ENCODE measurements around the gene COL4A1.
A peak's percentile ranks its signal among the peaks of the same experiment; 100 is the strongest.

COL4A1 gene

GRCh38 chr13:110258876-110259631, 47.9 kb downstream of the COL4A1 start:
- DNase-seq (ENCODE audit: low read depth): no peak

GRCh38 chr13:110257408-110257807, 49.5 kb downstream of the COL4A1 start:
- DNase-seq (ENCODE audit: low read depth): no peak

GRCh38 chr13:110256126-110256905, 50.6 kb downstream of the COL4A1 start:
- no peak for DNase-seq (ENCODE audit: low read depth)

- DNase-seq (ENCODE audit: low read depth): no peak
These were observed 52.0 kb downstream of the COL4A1 start for GRCh38 chr13:110254751-110255553.

- DNase-seq (ENCODE audit: low read depth): no peak
These were observed 52.7 kb downstream of the COL4A1 start for GRCh38 chr13:110254151-110254679.

- DNase-seq (ENCODE audit: low read depth): no peak
These were observed 55.7 kb downstream of the COL4A1 start for GRCh38 chr13:110251193-110251819.

GRCh38 chr13:110250258-110250891, 56.6 kb downstream of the COL4A1 start:
- DNase-seq (ENCODE audit: low read depth): peak; percentile 75

- no peak for DNase-seq (ENCODE audit: low read depth)
These were observed 57.6 kb downstream of the COL4A1 start for GRCh38 chr13:110249326-110249725.

- DNase-seq (ENCODE audit: low read depth): no peak
These were observed 58.4 kb downstream of the COL4A1 start for GRCh38 chr13:110248449-110249143.

- DNase-seq (ENCODE audit: low read depth): no peak
These were observed 60.4 kb downstream of the COL4A1 start for GRCh38 chr13:110246530-110246929.

GRCh38 chr13:110245416-110245899, 61.5 kb downstream of the COL4A1 start:
- DNase-seq (ENCODE audit: low read depth): peak; percentile 68

GRCh38 chr13:110244976-110245375, 62.0 kb downstream of the COL4A1 start:
- no peak for DNase-seq (ENCODE audit: low read depth)

- peak; percentile 96 for DNase-seq (ENCODE audit: low read depth)
These were observed 62.7 kb downstream of the COL4A1 start for GRCh38 chr13:110244071-110244830.

GRCh38 chr13:110242615-110243014, 64.3 kb downstream of the COL4A1 start:
- no peak for DNase-seq (ENCODE audit: low read depth)

GRCh38 chr13:110240943-110241342, 66.0 kb downstream of the COL4A1 start:
- DNase-seq (ENCODE audit: low read depth): no peak

GRCh38 chr13:110240352-110240751, 66.6 kb downstream of the COL4A1 start:
- DNase-seq (ENCODE audit: low read depth): no peak

- DNase-seq (ENCODE audit: low read depth): no peak
These were observed 67.5 kb downstream of the COL4A1 start for GRCh38 chr13:110239280-110240125.

- peak; percentile 68 for DNase-seq (ENCODE audit: low read depth)
These were observed 68.2 kb downstream of the COL4A1 start for GRCh38 chr13:110238818-110239195.
